Measurements from ENCODE around the gene RGP1.

The RGP1 gene

GRCh38 chr9:35706951-35707350 lies 42.1 kb upstream of the RGP1 start (continued):
- TF ChIP-seq PATZ1 (CRISPR knock-in tag; IDR thresholded peaks at IDR 0.05; ENCODE audit: borderline replicate concordance) (no peak), SNAI2 (CRISPR knock-in tag; IDR thresholded peaks at IDR 0.05) (no peak), ZFP30 (CRISPR knock-in tag; IDR thresholded peaks at IDR 0.05) (no peak), RARB (CRISPR knock-in tag; IDR thresholded peaks at IDR 0.05) (no peak), ZNF565 (CRISPR knock-in tag; conservative IDR thresholded peaks at IDR 0.05; ENCODE audit: low read depth) (no peak), GLIS3 (CRISPR knock-in tag; IDR thresholded peaks at IDR 0.05) (no peak), POU6F1 (CRISPR knock-in tag; IDR thresholded peaks at IDR 0.05; ENCODE audit: borderline replicate concordance, low read depth) (no peak), CSDC2 (CRISPR knock-in tag; IDR thresholded peaks at IDR 0.05) (no peak)

- TF ChIP-seq TCF4 (CRISPR knock-in tag; IDR thresholded peaks at IDR 0.05; ENCODE audit: borderline replicate concordance) (no peak), ZFP3 (CRISPR knock-in tag; IDR thresholded peaks at IDR 0.05) (no peak), PPARA (CRISPR knock-in tag; IDR thresholded peaks at IDR 0.05; ENCODE audit: borderline replicate concordance) (no peak), SNAI2 (CRISPR knock-in tag; IDR thresholded peaks at IDR 0.05) (no peak), RARB (CRISPR knock-in tag; IDR thresholded peaks at IDR 0.05) (no peak), ZNF70 (CRISPR knock-in tag; IDR thresholded peaks at IDR 0.05) (no peak), ZFP30 (CRISPR knock-in tag; IDR thresholded peaks at IDR 0.05) (no peak), ZNF8 (CRISPR knock-in tag; IDR thresholded peaks at IDR 0.05) (no peak)
- ATAC-seq, result no peak
Measured at GRCh38 chr9:35708146-35708545, 40.9 kb upstream of the RGP1 start.

- no peak for TF ChIP-seq CSRNP3 (CRISPR knock-in tag; IDR thresholded peaks at IDR 0.05)
- TF ChIP-seq SNAI2 (CRISPR knock-in tag; IDR thresholded peaks at IDR 0.05), result no peak
- no peak for TF ChIP-seq TSHZ2 (CRISPR knock-in tag; IDR thresholded peaks at IDR 0.05)
- no peak for TF ChIP-seq BACH2 (CRISPR knock-in tag; IDR thresholded peaks at IDR 0.05; ENCODE audit: borderline replicate concordance)
- no peak for TF ChIP-seq OSR1 (CRISPR knock-in tag; IDR thresholded peaks at IDR 0.05)
- TF ChIP-seq TCF4 (CRISPR knock-in tag; IDR thresholded peaks at IDR 0.05; ENCODE audit: borderline replicate concordance), result no peak
- TF ChIP-seq ZFP30 (CRISPR knock-in tag; IDR thresholded peaks at IDR 0.05), result no peak
- no peak for TF ChIP-seq ARNTL (CRISPR knock-in tag; IDR thresholded peaks at IDR 0.05; ENCODE audit: borderline replicate concordance, low read depth)
- TF ChIP-seq GLIS3 (CRISPR knock-in tag; IDR thresholded peaks at IDR 0.05), result no peak
- no peak for TF ChIP-seq ISL1 (CRISPR knock-in tag; IDR thresholded peaks at IDR 0.05)
- TF ChIP-seq POU6F1 (CRISPR knock-in tag; IDR thresholded peaks at IDR 0.05; ENCODE audit: borderline replicate concordance, low read depth), result no peak
- no peak for TF ChIP-seq TOX (CRISPR knock-in tag; IDR thresholded peaks at IDR 0.05; ENCODE audit: borderline replicate concordance)
- no peak for TF ChIP-seq ZNF70 (CRISPR knock-in tag; IDR thresholded peaks at IDR 0.05)
- no peak for TF ChIP-seq PATZ1 (CRISPR knock-in tag; IDR thresholded peaks at IDR 0.05; ENCODE audit: borderline replicate concordance)
- TF ChIP-seq ZNF565 (CRISPR knock-in tag; conservative IDR thresholded peaks at IDR 0.05; ENCODE audit: low read depth), result no peak
- TF ChIP-seq ZC3H10 (CRISPR knock-in tag; IDR thresholded peaks at IDR 0.05), result no peak
- ATAC-seq, result no peak
Measured at GRCh38 chr9:35710818-35711500, 38.1 kb upstream of the RGP1 start.
